Measurements from ENCODE around the gene LNX2.

Gene LNX2

DNA sequence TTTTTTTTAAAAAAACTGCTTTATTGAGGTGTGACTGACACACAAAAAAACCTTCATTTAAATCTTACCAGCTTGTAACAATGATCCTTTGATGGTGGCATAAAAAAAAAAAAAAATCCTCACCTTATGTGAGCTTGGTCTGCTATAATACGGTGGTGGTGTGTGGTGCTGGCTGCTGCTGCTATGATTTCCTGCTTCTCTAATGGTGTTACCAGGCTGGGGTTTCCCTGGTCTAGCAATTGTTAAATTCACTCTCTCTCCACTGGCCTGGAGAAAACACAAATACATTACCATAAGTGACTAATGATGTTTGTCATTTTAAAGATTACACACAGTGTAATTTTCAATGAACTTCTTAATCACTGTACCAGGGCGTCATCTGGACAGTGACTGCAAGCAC, 60.6 kb downstream of the LNX2 start:
- DNase-seq (ENCODE audit: low read depth), result no peak

GRCh38 chr13:27556109-27556508, 64.2 kb downstream of the LNX2 start:
- DNase-seq (ENCODE audit: low read depth), result no peak

GRCh38 chr13:27551562-27551961, 68.8 kb downstream of the LNX2 start:
- DNase-seq (ENCODE audit: low read depth), result no peak

- no peak for DNase-seq (ENCODE audit: low read depth)
These were observed 70.8 kb downstream of the LNX2 start for GRCh38 chr13:27549406-27549981.

DNA sequence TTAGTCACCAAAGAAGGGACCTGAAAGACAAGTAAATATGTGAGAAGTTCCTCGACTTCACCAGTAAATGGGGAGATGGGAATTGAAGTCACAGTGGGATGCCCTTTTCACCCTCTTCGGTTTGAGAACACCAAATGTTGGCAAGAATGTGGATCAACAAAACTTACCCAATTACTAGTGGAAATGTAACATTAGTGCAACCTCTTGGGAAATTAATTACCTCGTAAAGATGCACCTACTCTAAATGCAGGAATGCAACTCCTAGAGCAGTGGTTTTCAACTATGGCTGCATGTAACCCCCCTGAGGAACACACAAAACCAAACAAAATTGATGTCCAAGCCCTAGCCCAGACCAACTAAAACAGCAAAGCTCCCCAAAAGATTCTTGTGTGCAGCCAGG, 78.1 kb downstream of the LNX2 start:
- DNase-seq (ENCODE audit: low read depth), result no peak

DNA sequence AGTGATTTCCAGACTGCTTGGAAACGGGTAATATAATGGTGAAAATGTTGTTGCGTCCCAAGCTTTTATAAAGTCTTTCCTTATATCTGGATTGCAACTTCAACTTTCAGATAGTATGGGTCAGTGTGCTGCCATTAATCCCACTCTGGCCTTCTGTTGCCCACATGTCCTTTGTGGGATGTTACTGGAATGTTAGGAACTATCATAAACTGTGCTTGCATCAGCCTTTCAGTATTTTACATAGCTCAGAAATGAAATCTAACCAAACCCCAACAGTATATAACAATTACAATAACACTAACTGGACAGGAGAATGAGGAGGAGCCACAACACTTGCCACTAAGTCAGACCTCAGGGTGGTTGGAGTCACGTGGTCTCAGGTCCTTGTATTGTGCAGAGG, 78.9 kb downstream of the LNX2 start:
- DNase-seq (ENCODE audit: low read depth), result no peak

GRCh38 chr13:27536361-27537101, 83.8 kb downstream of the LNX2 start:
- no peak for DNase-seq (ENCODE audit: low read depth)

DNA sequence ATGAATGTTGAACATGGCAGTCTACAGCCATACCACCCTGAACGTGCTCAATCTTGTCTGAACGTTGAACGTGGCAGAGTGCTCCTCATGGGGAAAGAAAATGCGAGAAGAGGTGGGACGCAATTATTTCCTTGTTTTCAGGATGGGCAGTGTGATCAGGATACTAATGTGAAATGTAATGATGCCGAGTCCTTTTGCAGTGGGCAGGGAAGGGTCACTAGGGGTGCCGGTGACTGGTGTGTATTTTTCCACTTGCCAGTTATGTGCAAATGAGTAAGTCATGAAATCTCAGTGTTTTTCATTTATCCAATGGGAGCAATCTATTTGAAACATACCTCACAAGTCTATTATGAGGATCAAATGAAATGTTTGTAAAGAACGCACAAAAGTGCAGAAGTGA, 84.8 kb downstream of the LNX2 start:
- DNase-seq (ENCODE audit: low read depth), result no peak

- no peak for DNase-seq (ENCODE audit: low read depth)
These were observed 85.3 kb downstream of the LNX2 start for GRCh38 chr13:27534981-27535380.

GRCh38 chr13:27534108-27534980, 86.0 kb downstream of the LNX2 start:
- no peak for DNase-seq (ENCODE audit: low read depth)

DNA sequence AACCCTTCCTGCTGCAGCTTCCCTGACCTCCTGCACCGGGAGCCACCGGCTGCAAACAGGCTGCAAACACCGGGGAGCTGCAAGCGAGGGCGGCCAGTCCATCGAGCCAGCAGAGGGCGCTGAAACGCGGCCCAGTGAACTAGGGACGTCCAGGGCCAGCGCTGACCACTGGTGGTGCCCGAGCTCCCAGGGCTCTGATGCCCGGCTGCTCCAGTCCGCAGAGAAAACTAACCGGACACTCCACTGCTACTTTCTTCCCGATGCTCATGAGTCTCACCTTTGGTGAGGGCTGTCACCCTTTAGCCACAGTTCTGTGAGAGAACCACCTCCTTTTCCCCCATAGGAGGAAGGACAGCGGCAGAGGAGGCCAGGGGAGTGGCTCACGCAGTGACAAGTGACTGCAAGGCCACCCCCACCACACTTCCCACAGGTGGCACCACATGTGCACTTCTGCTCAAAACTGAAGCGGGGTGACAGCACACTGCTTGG, 87.1 kb downstream of the LNX2 start:
- DNase-seq (ENCODE audit: low read depth), result peak; percentile 16

GRCh38 chr13:27528908-27529307, 91.4 kb downstream of the LNX2 start:
- DNase-seq (ENCODE audit: low read depth), result no peak

GRCh38 chr13:27526516-27526915, 93.8 kb downstream of the LNX2 start:
- DNase-seq (ENCODE audit: low read depth), result no peak

- DNase-seq (ENCODE audit: low read depth), result no peak
These were observed 95.1 kb downstream of the LNX2 start for GRCh38 chr13:27524981-27525975.

GRCh38 chr13:27523346-27524073, 96.8 kb downstream of the LNX2 start:
- DNase-seq (ENCODE audit: low read depth), result no peak

DNA sequence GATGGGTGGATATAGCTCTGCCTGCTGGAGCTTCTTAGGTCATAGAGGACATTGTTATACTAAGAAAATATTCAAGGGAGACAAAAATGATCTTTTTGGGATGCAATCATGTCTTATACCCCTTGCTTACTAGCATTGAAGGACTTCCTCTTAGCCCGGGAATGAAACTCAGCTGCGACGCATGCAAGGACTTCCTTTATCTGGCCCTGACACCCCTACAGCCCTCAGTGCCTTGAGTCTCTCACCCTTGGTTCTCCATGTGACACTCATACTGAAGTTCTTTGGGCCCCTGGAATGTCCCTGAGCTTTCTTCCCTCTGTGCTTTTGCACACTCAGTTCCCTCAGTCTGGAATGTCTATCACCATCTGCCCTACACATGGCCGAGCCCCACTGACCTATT, 97.5 kb downstream of the LNX2 start:
- DNase-seq (ENCODE audit: low read depth), result no peak

DNA sequence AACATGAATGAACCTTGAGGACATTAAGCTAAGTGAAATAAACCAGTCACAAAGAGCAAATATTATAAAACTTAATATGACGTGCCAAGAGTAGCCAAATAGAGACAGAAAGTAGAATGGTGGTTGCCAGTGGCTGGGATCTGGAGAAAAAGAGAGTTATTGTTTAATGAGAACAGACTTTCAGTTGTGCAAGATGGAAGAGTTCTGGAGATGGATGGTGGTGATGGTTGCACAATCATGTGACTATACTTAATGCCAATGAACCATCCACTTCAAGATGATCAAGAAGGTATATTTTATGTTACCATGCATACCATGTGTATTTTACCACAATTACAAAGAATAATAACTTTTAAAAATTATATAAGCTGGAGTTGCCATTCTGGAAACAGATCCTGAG, 104.2 kb downstream of the LNX2 start:
- DNase-seq (ENCODE audit: low read depth), result no peak

DNA sequence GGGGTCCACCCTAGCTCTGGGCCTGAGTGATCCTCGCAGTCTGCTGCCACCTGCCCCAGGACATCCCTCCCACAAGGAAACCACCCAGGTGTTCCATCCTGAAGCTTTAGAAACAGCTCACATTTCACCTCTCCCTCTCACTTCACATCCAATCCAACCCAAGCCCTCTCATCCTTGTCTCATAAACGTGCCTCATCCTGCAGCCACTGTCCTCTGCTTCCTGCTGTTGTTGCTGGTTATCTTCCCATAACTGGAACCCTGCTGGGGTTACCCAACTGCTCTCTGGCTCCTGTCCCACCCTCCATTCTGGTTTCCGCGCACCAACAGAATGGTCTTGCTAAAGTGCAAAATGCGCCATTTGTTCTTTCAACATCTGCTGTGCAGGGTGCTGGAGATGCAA, 110.2 kb downstream of the LNX2 start:
- no peak for DNase-seq (ENCODE audit: low read depth)

- no peak for DNase-seq (ENCODE audit: low read depth)
These were observed 111.5 kb downstream of the LNX2 start for GRCh38 chr13:27508802-27509201.

GRCh38 chr13:27505792-27506191, 114.5 kb downstream of the LNX2 start:
- no peak for DNase-seq (ENCODE audit: low read depth)

- no peak for DNase-seq (ENCODE audit: low read depth)
These were observed 115.5 kb downstream of the LNX2 start for GRCh38 chr13:27504868-27505194.
